HG02885 (cell line): ENCODE results near the gene HIP1.
"Not testable (repeated sequence)": the region's sequence is repeated elsewhere in the genome, so short reads cannot be mapped to it uniquely, and the experiment has no call there.

Experiments used
- ATAC-seq: cut with Tn5 transposase; IDR thresholded peaks from one replicate; pipeline ENCODE4 v1.9.1; 2021; ENCODE audit warnings: mild to moderate bottlenecking; ENCODE audit not compliant: unreplicated experiment, poor library complexity

Gene HIP1

GRCh38 chr7:75717746-75718145 lies 21.0 kb downstream of the HIP1 start:
- ATAC-seq, result not testable (repeated sequence)

- no peak for ATAC-seq
Measured at GRCh38 chr7:75716992-75717626, 21.6 kb downstream of the HIP1 start.

- no peak for ATAC-seq
Measured at GRCh38 chr7:75715864-75716263, 22.9 kb downstream of the HIP1 start.

- ATAC-seq, result no peak
Measured at GRCh38 chr7:75712517-75713361, 26.0 kb downstream of the HIP1 start.

GRCh38 chr7:75711656-75712514 lies 26.9 kb downstream of the HIP1 start:
- no peak for ATAC-seq

- ATAC-seq, result no peak
Measured at GRCh38 chr7:75711076-75711475, 27.7 kb downstream of the HIP1 start.

GRCh38 chr7:75704928-75705327 lies 33.8 kb downstream of the HIP1 start:
- no peak for ATAC-seq

GRCh38 chr7:75702515-75702914 lies 36.2 kb downstream of the HIP1 start:
- no peak for ATAC-seq

GRCh38 chr7:75699993-75700392 lies 38.7 kb downstream of the HIP1 start:
- ATAC-seq, result no peak

GRCh38 chr7:75698358-75698757 lies 40.4 kb downstream of the HIP1 start:
- no peak for ATAC-seq

- ATAC-seq, result no peak
Measured at GRCh38 chr7:75696263-75697037, 42.3 kb downstream of the HIP1 start.

- no peak for ATAC-seq
Measured at GRCh38 chr7:75694638-75695399, 43.9 kb downstream of the HIP1 start.

- ATAC-seq, result not testable (repeated sequence)
Measured at GRCh38 chr7:75693668-75694067, 45.1 kb downstream of the HIP1 start.

GRCh38 chr7:75691793-75692543 lies 46.8 kb downstream of the HIP1 start:
- no peak for ATAC-seq

- ATAC-seq, result no peak
Measured at GRCh38 chr7:75690121-75690523, 48.6 kb downstream of the HIP1 start.

- ATAC-seq, result no peak
Measured at GRCh38 chr7:75689246-75690099, 49.3 kb downstream of the HIP1 start.

GRCh38 chr7:75688200-75689136 lies 50.3 kb downstream of the HIP1 start:
- no peak for ATAC-seq
